ENCODE data around the gene SNX20. TPM values are rescaled to one million over a fixed set of nuclear protein-coding genes. Genes with fewer than 3 reads are reported as not detected.

The SNX20 gene
- total and polyA plus RNA-seq, 9 donors: 0.38 to 2.7 (median 0.82) TPM

GRCh38 chr16:50673496-50674275, 7.4 kb downstream of the SNX20 start:
- intact Hi-C loops (cut with DNase I): loop anchor here in 1 of 4 donors (10.0 kb wide), 1 partner anchor 131 kb away; no protein-coding TSS in a partner anchor
- no peaks in the 10 kb centered on the region for H3K36me3 ChIP-seq
- TF ChIP-seq EP300 (IDR thresholded peaks at IDR 0.05) (no peak), CTCF (IDR thresholded peaks at IDR 0.05) (no peak), POLR2A (IDR thresholded peaks at IDR 0.05) (no peak)
- H3K9me3 ChIP-seq: no peaks in the 10 kb centered on the region
- H3K4me1 ChIP-seq (ENCODE audit: insufficient read depth): no peaks in the 10 kb centered on the region
- no peak overlapping the region for H3K27ac ChIP-seq
- no peak for DNase-seq
- H3K27me3 ChIP-seq: no peaks in the 10 kb centered on the region
- no peak overlapping the region for H3K4me3 ChIP-seq
- WGBS, 3 donors: 43 to 63% (median 58%) methylated on average over 65 to 70 of the region's 70 CpGs

- H3K4me1 ChIP-seq (ENCODE audit: insufficient read depth): no peaks in the 10 kb centered on the region
- H3K36me3 ChIP-seq: no peaks in the 10 kb centered on the region
- intact Hi-C loops (cut with DNase I): loop anchor here in 1 of 4 donors (10.0 kb wide), 1 partner anchor 133 kb away; no protein-coding TSS in a partner anchor
- no peak for TF ChIP-seq EP300 (IDR thresholded peaks at IDR 0.05)
- TF ChIP-seq CTCF (IDR thresholded peaks at IDR 0.05): no peak
- TF ChIP-seq POLR2A (IDR thresholded peaks at IDR 0.05): no peak
- H3K9me3 ChIP-seq: no peaks in the 10 kb centered on the region
- 42 to 54% (median 49%) methylated on average over 2 of the region's 2 CpGs for WGBS, 3 donors
- no peak for DNase-seq
- H3K4me3 ChIP-seq: no peak overlapping the region
- H3K27me3 ChIP-seq: no peaks in the 10 kb centered on the region
- no peak overlapping the region for H3K27ac ChIP-seq
Measured at GRCh38 chr16:50671644-50672260, 9.4 kb downstream of the SNX20 start.

GRCh38 chr16:50670476-50670875, 10.6 kb downstream of the SNX20 start:
- Histone ChIP-seq H3K36me3 (no peaks in the 10 kb centered on the region), H3K9me3 (no peaks in the 10 kb centered on the region), H3K27me3 (no peaks in the 10 kb centered on the region), H3K4me1 (ENCODE audit: insufficient read depth) (no peaks in the 10 kb centered on the region), H3K4me3 (no peak overlapping the region), H3K27ac (no peak overlapping the region)
- intact Hi-C loops (cut with DNase I): loop anchor here in 1 of 4 donors (10.0 kb wide), 1 partner anchor 134 kb away; no protein-coding TSS in a partner anchor
- TF ChIP-seq EP300 (IDR thresholded peaks at IDR 0.05) (no peak), CTCF (IDR thresholded peaks at IDR 0.05) (no peak), POLR2A (IDR thresholded peaks at IDR 0.05) (no peak)
- no peak for DNase-seq
- 87 to 92% (median 87%) methylated on average over 6 of the region's 6 CpGs for WGBS, 3 donors

- no peak for DNase-seq
- no peak for TF ChIP-seq EP300 (IDR thresholded peaks at IDR 0.05)
- no peak overlapping the region for H3K4me3 ChIP-seq
- H3K27ac ChIP-seq: no peak overlapping the region
- H3K9me3 ChIP-seq: no peaks in the 10 kb centered on the region
- WGBS, 3 donors: 93 to 100% (median 94%) methylated on average over 4 of the region's 4 CpGs
- intact Hi-C loops (cut with DNase I): loop anchor here (5.0 to 10.0 kb wide), 6 partner anchors 125 to 645 kb away; partner anchors contain the start of genes CNEP1R1 (in 1 of the 4) and NKD1 (in 1 of the 4)
- peaks cover 1% of the 10 kb centered on the region for H3K4me1 ChIP-seq (ENCODE audit: insufficient read depth)
- no peaks in the 10 kb centered on the region for H3K27me3 ChIP-seq
- H3K36me3 ChIP-seq: no peaks in the 10 kb centered on the region
Measured at GRCh38 chr16:50669741-50670140, 11.4 kb downstream of the SNX20 start.

Data from ovary (tissue), 9 donors.